Ammon's horn (tissue), 1 donor: ENCODE measurements around the gene GRAMD1A.

Experiments
- DNase-seq: peaks from one replicate; pipeline ENCODE4 v3.0.0-alpha.2; 2016; ENCODE audit warnings: low spot score

The GRAMD1A gene

GRCh38 chr19:35075202-35076025 lies 75.3 kb downstream of the GRAMD1A start:
- DNase-seq = no peak

GRCh38 chr19:35076026-35076370 lies 75.9 kb downstream of the GRAMD1A start:
- no peak for DNase-seq
